Skeletal muscle cell (primary cell): Measurements from ENCODE around the gene BICRA.
"Not testable (repeated sequence)": the region's sequence is repeated elsewhere in the genome, so short reads cannot be mapped to it uniquely, and the experiment has no call there.

Source experiments
- DNase-seq: peaks from one replicate; pipeline ENCODE4 v3.0.0-alpha.2; 2010; ENCODE audit warnings: low read depth
- H3K4me3 ChIP-seq: 2 replicates; pipeline ENCODE4 v1.5.1; 2011; ENCODE audit warnings: low read depth, mild to moderate bottlenecking, control low read depth, low read length, moderate library complexity

Gene BICRA

GRCh38 chr19:47702671-47703070 lies 93.7 kb downstream of the BICRA start:
- no peak overlapping the region for H3K4me3 ChIP-seq
- DNase-seq = no peak

- DNase-seq = no peak
- no peak overlapping the region for H3K4me3 ChIP-seq
These were observed 94.4 kb downstream of the BICRA start for GRCh38 chr19:47703301-47703700.

GRCh38 chr19:47704024-47704423 lies 95.1 kb downstream of the BICRA start:
- DNase-seq = no peak
- no peak overlapping the region for H3K4me3 ChIP-seq

GRCh38 chr19:47704656-47705055 lies 95.7 kb downstream of the BICRA start:
- no peak overlapping the region for H3K4me3 ChIP-seq
- DNase-seq = no peak

- no peak overlapping the region for H3K4me3 ChIP-seq
- DNase-seq = no peak
These were observed 98.4 kb downstream of the BICRA start for GRCh38 chr19:47707135-47707925.

GRCh38 chr19:47711652-47712242 lies 102.8 kb downstream of the BICRA start:
- no peak overlapping the region for H3K4me3 ChIP-seq
- no peak for DNase-seq

GRCh38 chr19:47713046-47714021 lies 104.4 kb downstream of the BICRA start, which contains the start of gene EHD2:
TSS of gene EHD2 (plus strand) at chr19:47713422. CDS start at chr19:47716613, 3,191 bp downstream.
- H3K4me3 ChIP-seq = peak within 1 kb of the TSS; percentile 91
- no peak for DNase-seq

- no peak for DNase-seq
- peak overlapping the region; percentile 91 for H3K4me3 ChIP-seq
These were observed 105.4 kb downstream of the BICRA start for GRCh38 chr19:47714339-47714738.

GRCh38 chr19:47714855-47715254 lies 105.9 kb downstream of the BICRA start:
- not testable (repeated sequence) for DNase-seq
- peak overlapping the region; percentile 91 for H3K4me3 ChIP-seq

- no peak for DNase-seq
- H3K4me3 ChIP-seq = no peak overlapping the region
These were observed 107.5 kb downstream of the BICRA start for GRCh38 chr19:47716270-47716937.

- peak overlapping the region; percentile 29 for H3K4me3 ChIP-seq
- not testable (repeated sequence) for DNase-seq
These were observed 109.6 kb downstream of the BICRA start for GRCh38 chr19:47718415-47719046.

GRCh38 chr19:47719047-47719859 lies 110.3 kb downstream of the BICRA start:
- peak overlapping the region; percentile 29 for H3K4me3 ChIP-seq
- DNase-seq = peak; percentile 99

GRCh38 chr19:47720669-47721422 lies 111.9 kb downstream of the BICRA start:
- DNase-seq = no peak

GRCh38 chr19:47723581-47723940 lies 114.6 kb downstream of the BICRA start:
- H3K4me3 ChIP-seq = no peak overlapping the region
- peak; percentile 69 for DNase-seq

More at GRCh38 chr19:47720669-47721422, 111.9 kb downstream of the BICRA start:
- no peak overlapping the region for H3K4me3 ChIP-seq

GRCh38 chr19:47725759-47726401 lies 116.9 kb downstream of the BICRA start:
- DNase-seq = no peak
- H3K4me3 ChIP-seq = no peak overlapping the region

GRCh38 chr19:47726467-47726866 lies 117.5 kb downstream of the BICRA start:
- H3K4me3 ChIP-seq = no peak overlapping the region
- DNase-seq = no peak

- H3K4me3 ChIP-seq, DNase-seq: not testable (repeated sequence)
These were observed 119.4 kb downstream of the BICRA start for GRCh38 chr19:47728295-47728694.
